HUES64 (cell line): ENCODE results near the gene MLLT1.
"Not testable (repeated sequence)": the region's sequence is repeated elsewhere in the genome, so short reads cannot be mapped to it uniquely, and the experiment has no call there.

Experiments
- H3K27ac ChIP-seq: 2 replicates; pipeline ENCODE4 v1.7.0; 2013; ENCODE audit warnings: low read depth, low read length, inconsistent platforms
- H3K27me3 ChIP-seq: 2 replicates; pipeline ENCODE4 v1.6.1; 2013; ENCODE audit warnings: mild to moderate bottlenecking, low read length; ENCODE audit not compliant: insufficient read depth
- H3K36me3 ChIP-seq: 2 replicates; pipeline ENCODE4 v1.6.1; 2013; ENCODE audit warnings: mild to moderate bottlenecking, low read length; ENCODE audit not compliant: insufficient read depth
- H3K4me1 ChIP-seq: 2 replicates; pipeline ENCODE4 v1.6.1; 2013; ENCODE audit warnings: mild to moderate bottlenecking, low read length, moderate library complexity; ENCODE audit not compliant: insufficient read depth
- H3K4me3 ChIP-seq: 2 replicates; pipeline ENCODE4 v1.5.1; 2013; ENCODE audit warnings: mild to moderate bottlenecking, low read length, moderate library complexity
- H3K9ac ChIP-seq: 2 replicates; pipeline ENCODE4 v1.6.1; 2013; ENCODE audit warnings: mild to moderate bottlenecking, low read depth, low read length
- H3K9me3 ChIP-seq: 2 replicates; pipeline ENCODE4 v1.6.1; 2013; ENCODE audit warnings: low read depth, low read length; ENCODE audit not compliant: insufficient read depth
- WGBS: fragments of 150-250, 120-280 bp; methylation state at CpG from one replicate; pipeline ENCODE4 v1.1.7; 2013; ENCODE audit warnings: missing lambda C conversion rate; 5-methylcytosine and 5-hydroxymethylcytosine counted together

The MLLT1 gene

DNA sequence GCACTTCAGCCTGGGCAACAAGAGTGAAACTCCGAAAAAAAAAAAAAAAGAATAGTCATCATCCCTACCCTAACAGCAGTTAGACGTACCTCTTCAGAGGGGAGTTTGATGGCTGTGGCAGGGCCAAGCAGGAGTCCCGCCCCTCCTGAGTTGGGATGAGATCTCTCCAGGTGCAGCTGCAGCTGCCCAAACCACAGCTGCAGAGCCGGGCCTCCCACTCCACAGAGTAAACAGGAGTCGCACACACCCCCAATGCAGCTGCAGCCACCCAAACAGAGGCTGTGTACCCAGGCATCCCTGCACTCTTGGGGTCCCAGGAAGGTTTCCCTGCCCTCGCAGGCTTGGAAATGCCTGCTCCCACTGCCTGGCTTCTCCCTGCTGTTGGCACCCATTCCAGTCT, 17.4 kb upstream of the MLLT1 start:
- Histone ChIP-seq H3K27me3 (no peaks in the 10 kb centered on the region), H3K9ac (no peak overlapping the region), H3K9me3 (peaks cover 49% of the 10 kb centered on the region), H3K36me3 (no peaks in the 10 kb centered on the region), H3K4me3 (no peak overlapping the region), H3K4me1 (no peaks in the 10 kb centered on the region), H3K27ac (no peak overlapping the region)
- WGBS: 93% methylated on average over 5 of the region's 6 CpGs

DNA sequence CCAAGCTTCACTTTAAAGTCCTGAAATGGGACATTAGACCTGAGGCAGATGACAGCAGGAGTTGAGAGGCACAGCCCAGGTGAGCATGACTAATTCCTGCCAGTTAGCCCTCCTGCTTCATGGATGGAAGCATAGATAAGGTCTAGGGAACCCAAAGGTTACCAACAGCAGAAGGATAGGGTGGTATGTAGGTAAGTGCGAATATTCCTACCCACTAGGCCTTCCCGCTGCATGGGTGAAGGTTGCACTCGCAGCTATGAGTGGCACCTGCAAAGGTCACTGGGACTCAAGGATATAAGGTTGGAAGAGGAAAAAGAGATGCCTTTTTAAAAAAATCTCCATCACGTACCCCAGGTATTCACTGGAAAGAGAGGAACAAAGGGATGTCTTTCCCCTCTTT, 12.2 kb upstream of the MLLT1 start:
- Histone ChIP-seq H3K36me3 (no peaks in the 10 kb centered on the region), H3K27me3 (no peaks in the 10 kb centered on the region), H3K9me3 (peaks cover 74% of the 10 kb centered on the region), H3K4me3 (no peak overlapping the region), H3K9ac (no peak overlapping the region), H3K27ac (no peak overlapping the region), H3K4me1 (no peaks in the 10 kb centered on the region)
- WGBS: 89% methylated on average over 4 of the region's 4 CpGs

DNA sequence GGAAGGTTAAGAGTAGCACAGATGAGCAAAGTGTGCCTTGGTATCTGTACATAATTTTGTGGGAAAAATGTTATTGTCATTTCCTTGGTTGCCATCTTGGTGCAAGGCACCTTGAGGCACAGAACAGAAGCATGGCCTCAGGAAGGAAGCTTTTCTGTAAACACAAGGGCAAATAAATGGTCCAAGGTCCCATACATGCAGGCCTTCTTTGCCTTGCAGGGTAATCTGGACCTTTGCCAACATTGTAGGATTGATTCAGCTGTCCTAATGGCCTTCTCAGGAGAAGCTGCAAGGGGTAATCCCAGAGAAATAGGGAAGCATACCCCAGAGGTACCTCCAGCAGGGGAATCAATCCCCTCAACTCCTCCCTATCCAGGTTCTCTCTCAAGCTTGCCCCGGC, 9.0 kb upstream of the MLLT1 start:
- Histone ChIP-seq H3K4me3 (no peak overlapping the region), H3K4me1 (no peaks in the 10 kb centered on the region), H3K27ac (no peak overlapping the region), H3K27me3 (no peaks in the 10 kb centered on the region), H3K36me3 (no peaks in the 10 kb centered on the region), H3K9ac (no peak overlapping the region), H3K9me3 (peaks cover 63% of the 10 kb centered on the region)
- 100% methylated on average over 1 of the region's 1 CpG for whole genome bisulfite sequencing

DNA sequence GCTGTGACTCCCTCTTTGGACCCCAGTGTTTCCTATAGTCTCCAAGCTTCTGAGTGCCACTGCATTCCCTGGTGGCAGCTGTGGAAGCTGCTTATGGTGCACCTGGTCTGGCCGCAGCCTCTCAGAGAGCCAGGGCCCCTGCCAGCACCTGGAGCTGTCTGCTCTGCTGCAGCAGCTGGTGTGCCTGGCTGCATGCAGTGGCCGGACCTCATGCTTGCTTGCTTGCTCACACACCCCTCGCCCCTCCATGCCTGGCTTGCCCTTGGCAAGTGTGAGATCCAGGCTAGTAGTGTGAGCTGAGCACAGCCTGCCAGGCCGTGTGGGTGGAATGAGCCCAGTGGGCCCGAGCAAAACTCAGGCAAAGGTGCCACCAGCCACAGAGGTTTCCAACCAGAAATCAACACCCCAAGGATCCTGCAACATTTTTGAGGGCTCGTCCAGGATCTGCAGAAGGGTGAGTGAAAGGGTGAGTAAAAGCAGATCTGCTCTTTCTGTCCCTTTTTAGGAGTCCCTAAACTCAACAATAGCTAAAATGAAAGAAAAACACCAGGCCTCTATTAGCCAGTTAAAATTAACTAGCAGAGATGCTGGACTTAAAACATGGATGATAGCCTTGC, 7.6 kb upstream of the MLLT1 start:
- H3K36me3 ChIP-seq: no peaks in the 10 kb centered on the region
- H3K9me3 ChIP-seq: peaks cover 51% of the 10 kb centered on the region
- no peaks in the 10 kb centered on the region for H3K4me1 ChIP-seq
- no peak overlapping the region for H3K27ac ChIP-seq
- WGBS: 90% methylated on average over 5 of the region's 6 CpGs
- no peak overlapping the region for H3K4me3 ChIP-seq
- no peaks in the 10 kb centered on the region for H3K27me3 ChIP-seq
- H3K9ac ChIP-seq: no peak overlapping the region

DNA sequence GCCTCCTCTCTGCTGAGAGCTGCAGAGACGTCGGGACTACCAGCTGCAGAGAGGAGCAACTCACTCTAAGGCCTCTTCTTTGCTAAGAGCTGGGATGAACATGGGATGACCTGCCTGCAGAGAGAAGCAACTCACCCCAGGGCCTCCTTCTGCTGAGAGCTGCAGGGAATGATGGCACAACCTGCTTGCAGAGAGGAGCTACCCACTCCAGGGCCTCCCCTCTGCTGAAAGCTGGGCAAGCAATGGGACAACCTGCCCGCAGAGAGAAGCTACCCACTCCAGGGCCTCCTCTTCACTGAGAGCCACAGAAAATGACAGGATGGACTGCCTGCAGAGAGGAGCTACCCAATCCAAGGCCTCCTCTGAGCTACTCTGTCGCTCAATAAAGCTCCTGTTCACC, 6.9 kb upstream of the MLLT1 start:
- Histone ChIP-seq H3K36me3 (no peaks in the 10 kb centered on the region), H3K4me3 (no peak overlapping the region), H3K27me3 (no peaks in the 10 kb centered on the region), H3K4me1 (no peaks in the 10 kb centered on the region), H3K27ac (no peak overlapping the region), H3K9me3 (peaks cover 44% of the 10 kb centered on the region), H3K9ac (no peak overlapping the region)
- 79% methylated on average over 4 of the region's 4 CpGs for WGBS

DNA sequence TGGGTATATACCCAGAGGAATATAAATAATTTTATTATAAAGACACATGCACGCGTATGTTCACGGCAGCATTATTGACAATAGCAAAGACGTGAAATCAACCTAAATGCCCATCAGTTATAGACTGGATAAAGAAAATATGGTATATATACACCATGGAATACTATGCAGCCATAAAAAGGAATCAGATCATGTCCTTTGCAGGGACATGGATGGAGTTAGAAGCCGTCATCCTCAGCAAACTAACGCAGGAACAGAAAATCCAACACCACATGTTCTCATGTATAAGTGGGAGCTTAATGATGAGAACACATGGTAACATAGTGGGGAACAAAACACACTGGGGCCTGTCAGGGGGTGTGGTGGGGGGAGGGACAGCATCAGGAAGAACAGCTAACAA, 2.6 kb upstream of the MLLT1 start:
- WGBS: no CpG with 5 or more reads among the region's 6 CpGs
- H3K4me1 ChIP-seq: peaks cover 11% of the 10 kb centered on the region
- not testable (repeated sequence) for H3K4me3 ChIP-seq, H3K27ac ChIP-seq, H3K36me3 ChIP-seq, H3K9ac ChIP-seq, H3K27me3 ChIP-seq
- peaks cover 19% of the 10 kb centered on the region for H3K9me3 ChIP-seq

DNA sequence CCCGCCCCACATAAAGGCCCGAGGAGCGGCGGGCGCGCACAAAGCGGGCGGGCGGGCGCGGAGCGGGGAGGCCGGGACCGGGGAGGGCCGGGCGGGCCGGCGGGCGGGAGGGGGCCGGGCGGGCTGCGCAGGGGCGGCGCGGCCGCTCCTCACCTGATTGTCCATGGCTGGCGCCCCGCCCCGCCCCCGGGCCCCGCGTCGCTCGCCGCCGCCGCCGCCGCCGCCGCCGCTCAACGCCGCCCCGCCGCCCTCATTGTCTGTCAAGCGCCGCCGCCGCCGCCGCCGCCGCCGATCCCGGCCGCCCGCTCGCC, 200 bp downstream of the MLLT1 start:
- Histone ChIP-seq H3K9me3 (no peaks in the 10 kb centered on the region), H3K4me1 (peaks cover 18% of the 10 kb centered on the region), H3K36me3 (peaks cover 9% of the 10 kb centered on the region), H3K4me3 (peak overlapping the region; percentile 89), H3K27me3 (no peaks in the 10 kb centered on the region), H3K27ac (no peak overlapping the region; the same call in 1 of the 2 replicates), H3K9ac (peak overlapping the region; percentile 78)
- WGBS: 0% methylated on average over 46 of the region's 59 CpGs

DNA sequence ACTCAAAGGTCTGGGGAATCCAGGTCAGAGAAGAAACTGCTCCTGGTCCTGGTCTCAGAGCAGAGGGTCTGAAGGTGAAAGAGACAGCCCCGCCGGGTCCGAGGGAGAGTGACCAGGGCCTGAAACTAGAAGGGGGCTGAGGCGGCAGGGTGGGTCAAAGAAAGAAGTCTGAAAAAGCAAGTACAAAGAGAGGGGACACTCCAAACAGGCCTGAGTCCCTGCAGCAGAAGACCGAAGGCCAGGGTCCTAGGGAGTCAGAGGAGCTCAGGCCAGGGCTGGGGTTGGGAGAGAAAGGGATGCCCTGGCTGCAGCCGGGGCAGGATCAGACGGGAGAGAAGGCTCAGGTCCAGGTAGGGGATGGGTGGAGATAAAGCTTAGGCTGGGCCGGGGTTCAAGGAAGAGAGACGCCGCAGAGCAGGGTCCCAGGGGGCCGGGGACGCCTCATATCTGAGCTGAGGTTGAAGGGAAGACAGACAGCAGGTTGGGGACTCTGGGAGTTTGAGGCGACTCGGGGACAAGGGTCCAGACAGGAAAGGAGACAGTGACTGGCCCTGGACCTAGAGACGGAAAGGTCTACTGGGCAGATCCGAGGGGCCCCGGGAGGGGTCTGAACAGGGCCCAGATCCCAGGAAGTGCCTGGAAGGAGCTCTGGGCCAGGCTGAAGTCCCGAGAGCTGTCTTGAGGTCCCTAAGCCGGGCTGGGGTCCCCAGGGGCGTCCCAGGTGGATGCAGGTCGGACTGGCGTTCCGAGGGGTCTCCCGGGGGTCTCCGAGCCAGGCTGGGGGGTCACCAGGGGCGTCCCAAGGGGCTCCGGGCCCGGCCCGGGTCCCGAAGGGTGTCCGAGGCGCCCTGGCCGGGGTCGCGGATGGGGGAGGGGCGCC, 795 bp downstream of the MLLT1 start:
- WGBS: 13% methylated on average over 36 of the region's 36 CpGs
- Histone ChIP-seq H3K27ac (peak overlapping the region; percentile 18; the same call in 1 of the 2 replicates), H3K27me3 (no peaks in the 10 kb centered on the region), H3K9me3 (no peaks in the 10 kb centered on the region), H3K36me3 (peaks cover 9% of the 10 kb centered on the region), H3K4me3 (peak overlapping the region; percentile 89), H3K9ac (peak overlapping the region; percentile 78), H3K4me1 (peaks cover 22% of the 10 kb centered on the region)

DNA sequence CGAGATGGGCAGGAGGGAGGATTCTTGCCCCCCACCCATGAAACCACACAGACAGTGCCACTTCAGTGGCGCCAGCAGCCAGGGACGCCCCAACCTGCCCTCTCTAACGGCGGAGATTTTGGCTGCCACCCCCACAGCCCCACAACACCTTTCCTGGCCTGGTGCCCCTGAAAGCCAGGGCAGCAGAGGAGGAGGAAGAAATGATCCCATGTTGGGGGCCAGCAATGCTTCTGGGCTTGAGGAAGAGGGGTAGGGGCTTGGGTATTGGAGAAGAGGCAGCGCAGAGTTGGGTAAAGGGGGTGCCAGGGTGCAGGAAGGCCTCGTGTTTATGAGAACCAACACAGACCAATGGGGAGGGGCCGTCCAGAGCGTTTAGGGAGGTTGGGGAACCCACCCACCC, 1.7 kb downstream of the MLLT1 start:
- no peak overlapping the region for H3K27ac ChIP-seq
- H3K36me3 ChIP-seq: peaks cover 9% of the 10 kb centered on the region
- WGBS: 93% methylated on average over 9 of the region's 9 CpGs
- no peak overlapping the region for H3K9ac ChIP-seq
- no peaks in the 10 kb centered on the region for H3K9me3 ChIP-seq
- no peaks in the 10 kb centered on the region for H3K27me3 ChIP-seq
- H3K4me3 ChIP-seq: peak overlapping the region; percentile 89
- H3K4me1 ChIP-seq: peaks cover 31% of the 10 kb centered on the region

DNA sequence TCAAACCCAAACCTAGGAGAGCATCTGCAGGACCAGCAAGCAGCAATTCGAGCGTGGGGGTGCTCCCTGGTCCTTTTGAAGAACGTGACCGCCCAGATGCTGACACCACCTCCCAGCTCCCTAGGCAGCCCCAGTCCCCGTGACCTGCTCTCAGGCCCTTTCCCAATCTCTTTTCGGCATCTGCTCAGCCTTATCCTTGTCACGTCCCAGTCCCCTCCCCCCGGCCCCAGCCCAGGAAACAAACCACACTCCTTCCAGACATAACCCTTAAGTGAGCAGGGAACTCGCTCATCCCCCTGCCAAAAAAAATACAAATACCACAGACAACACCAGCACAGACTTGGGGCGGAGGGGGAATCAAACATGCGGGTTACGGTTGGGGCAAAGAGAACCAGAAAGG, 3.3 kb downstream of the MLLT1 start:
- no peaks in the 10 kb centered on the region for H3K27me3 ChIP-seq
- no peak overlapping the region for H3K9ac ChIP-seq
- no peak overlapping the region for H3K4me3 ChIP-seq
- WGBS: 90% methylated on average over 12 of the region's 12 CpGs
- H3K9me3 ChIP-seq: no peaks in the 10 kb centered on the region
- H3K36me3 ChIP-seq: peaks cover 9% of the 10 kb centered on the region
- H3K27ac ChIP-seq: no peak overlapping the region
- peaks cover 44% of the 10 kb centered on the region for H3K4me1 ChIP-seq

DNA sequence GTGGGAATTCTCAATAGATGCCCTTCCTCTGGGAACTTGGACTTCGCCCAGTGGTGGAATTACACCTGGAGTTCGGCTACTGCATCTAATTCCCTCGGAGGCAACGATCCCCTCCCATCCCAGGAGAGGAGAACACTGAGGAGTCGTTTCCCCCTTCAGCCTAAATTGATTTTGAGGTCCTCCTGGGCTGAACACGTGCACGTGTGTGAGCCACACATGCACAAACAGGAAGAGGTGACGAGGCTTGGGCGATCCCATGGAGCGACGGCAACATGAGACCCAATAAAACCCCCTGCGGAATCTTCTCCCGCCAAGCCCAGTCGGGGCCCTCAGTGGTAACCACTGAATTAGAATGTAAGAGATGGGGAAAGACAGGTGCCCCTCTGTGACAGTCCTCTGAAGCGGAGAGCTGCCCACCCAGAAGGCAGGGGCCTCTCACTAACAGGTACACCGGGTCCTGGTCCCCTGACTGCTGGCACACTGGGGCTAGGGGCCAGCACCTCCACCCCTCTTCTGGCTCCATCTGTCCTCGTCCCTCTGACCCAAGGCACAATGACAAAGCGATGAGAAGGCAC, 4.5 kb downstream of the MLLT1 start:
- Histone ChIP-seq H3K4me3 (no peak overlapping the region), H3K9ac (no peak overlapping the region), H3K36me3 (peaks cover 12% of the 10 kb centered on the region), H3K27ac (no peak overlapping the region), H3K9me3 (no peaks in the 10 kb centered on the region), H3K4me1 (peaks cover 47% of the 10 kb centered on the region), H3K27me3 (no peaks in the 10 kb centered on the region)
- WGBS: 94% methylated on average over 18 of the region's 18 CpGs
